Suprapubic skin (tissue), 2 donors: Measurements from ENCODE around the gene CSF1.

ENCODE experiments used
- EP300 ChIP-seq: sonication (generic); formaldehyde crosslinking; IDR thresholded peaks from one replicate; pipeline ENCODE4 v1.6.1; 2017; ENCODE audit warnings: antibody characterized with exemption
- POLR2A ChIP-seq, 2 donors: fragments of 450-650 bp; IDR thresholded peaks; one replicate each; pipeline ENCODE4 v1.6.1; 2017; ENCODE audit warnings: antibody characterized with exemption in 2 of 2, mild to moderate bottlenecking in 2 of 2, moderate library complexity in 2 of 2

- TF ChIP-seq POLR2A (IDR thresholded peaks at IDR 0.05) (no peak), EP300 (no peak)
These were observed 34.8 kb upstream of the CSF1 start for GRCh38 chr1:109875874-109876273.
